Ishikawa (cell line): ENCODE data around the gene ARID1B.

Experiments
- CEBPB ChIP-seq: IDR thresholded peaks from 2 replicates; pipeline ENCODE4 v1.6.1; 2012
- CREB1 ChIP-seq: IDR thresholded peaks from 2 replicates; pipeline ENCODE4 v1.6.1; 2012; ENCODE audit warnings: low read depth
- EGR1 ChIP-seq: IDR thresholded peaks from 2 replicates; pipeline ENCODE4 v1.6.1; 2012
- EP300 ChIP-seq: IDR thresholded peaks from 2 replicates; pipeline ENCODE4 v1.6.1; 2012; ENCODE audit warnings: borderline replicate concordance
- FOXM1 ChIP-seq: IDR thresholded peaks from 2 replicates; pipeline ENCODE4 v1.6.1; 2012; ENCODE audit warnings: low read depth, borderline replicate concordance
- NFIC ChIP-seq: IDR thresholded peaks from 2 replicates; pipeline ENCODE4 v1.6.1; 2012
- TAF1 ChIP-seq: IDR thresholded peaks from 2 replicates; pipeline ENCODE4 v1.6.1; 2012; ENCODE audit warnings: low read depth, mild to moderate bottlenecking
- TCF12 ChIP-seq: IDR thresholded peaks from 2 replicates; pipeline ENCODE4 v1.6.1; 2012; ENCODE audit warnings: low read depth
- TF ChIP-seq, protein P1 (sequence below): IDR thresholded peaks from 2 replicates; pipeline ENCODE4 v1.6.1; 2012
- TF ChIP-seq, protein P2 (sequence below): IDR thresholded peaks from 2 replicates; pipeline ENCODE4 v1.6.1; 2012; ENCODE audit warnings: low read depth, mild to moderate bottlenecking

DNA sequence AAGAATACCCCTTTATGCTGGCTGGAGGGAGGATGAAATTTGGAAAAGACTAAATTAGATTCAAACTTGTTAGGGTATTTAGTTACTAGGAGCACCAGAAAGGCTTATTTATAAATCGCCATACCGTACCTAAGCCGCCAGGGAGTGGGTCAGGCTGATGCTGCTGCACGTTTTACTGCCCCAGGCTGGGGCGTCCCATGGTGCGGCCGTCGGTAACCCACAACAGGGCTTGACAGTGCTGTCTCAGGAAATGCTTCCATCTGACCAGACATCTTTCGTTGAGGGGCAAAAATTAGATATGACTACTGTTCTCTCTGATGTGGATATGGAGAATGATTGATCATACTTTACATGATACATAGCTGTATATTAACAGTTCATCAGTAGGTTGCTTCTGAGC, 52.9 kb downstream of the ARID1B start:
- TF ChIP-seq, protein P1, sequence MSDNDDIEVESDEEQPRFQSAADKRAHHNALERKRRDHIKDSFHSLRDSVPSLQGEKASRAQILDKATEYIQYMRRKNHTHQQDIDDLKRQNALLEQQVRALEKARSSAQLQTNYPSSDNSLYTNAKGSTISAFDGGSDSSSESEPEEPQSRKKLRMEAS, result no peak
- TF ChIP-seq FOXM1 (no peak), TCF12 (no peak), TAF1 (no peak), EGR1 (no peak), CREB1 (no peak), NFIC (no peak), CEBPB (no peak), EP300 (no peak)
- TF ChIP-seq, protein P2, sequence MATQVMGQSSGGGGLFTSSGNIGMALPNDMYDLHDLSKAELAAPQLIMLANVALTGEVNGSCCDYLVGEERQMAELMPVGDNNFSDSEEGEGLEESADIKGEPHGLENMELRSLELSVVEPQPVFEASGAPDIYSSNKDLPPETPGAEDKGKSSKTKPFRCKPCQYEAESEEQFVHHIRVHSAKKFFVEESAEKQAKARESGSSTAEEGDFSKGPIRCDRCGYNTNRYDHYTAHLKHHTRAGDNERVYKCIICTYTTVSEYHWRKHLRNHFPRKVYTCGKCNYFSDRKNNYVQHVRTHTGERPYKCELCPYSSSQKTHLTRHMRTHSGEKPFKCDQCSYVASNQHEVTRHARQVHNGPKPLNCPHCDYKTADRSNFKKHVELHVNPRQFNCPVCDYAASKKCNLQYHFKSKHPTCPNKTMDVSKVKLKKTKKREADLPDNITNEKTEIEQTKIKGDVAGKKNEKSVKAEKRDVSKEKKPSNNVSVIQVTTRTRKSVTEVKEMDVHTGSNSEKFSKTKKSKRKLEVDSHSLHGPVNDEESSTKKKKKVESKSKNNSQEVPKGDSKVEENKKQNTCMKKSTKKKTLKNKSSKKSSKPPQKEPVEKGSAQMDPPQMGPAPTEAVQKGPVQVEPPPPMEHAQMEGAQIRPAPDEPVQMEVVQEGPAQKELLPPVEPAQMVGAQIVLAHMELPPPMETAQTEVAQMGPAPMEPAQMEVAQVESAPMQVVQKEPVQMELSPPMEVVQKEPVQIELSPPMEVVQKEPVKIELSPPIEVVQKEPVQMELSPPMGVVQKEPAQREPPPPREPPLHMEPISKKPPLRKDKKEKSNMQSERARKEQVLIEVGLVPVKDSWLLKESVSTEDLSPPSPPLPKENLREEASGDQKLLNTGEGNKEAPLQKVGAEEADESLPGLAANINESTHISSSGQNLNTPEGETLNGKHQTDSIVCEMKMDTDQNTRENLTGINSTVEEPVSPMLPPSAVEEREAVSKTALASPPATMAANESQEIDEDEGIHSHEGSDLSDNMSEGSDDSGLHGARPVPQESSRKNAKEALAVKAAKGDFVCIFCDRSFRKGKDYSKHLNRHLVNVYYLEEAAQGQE, result no peak
